AG10803 (cell line): ENCODE data around the gene MMD.
"Not testable (repeated sequence)": the region's sequence is repeated elsewhere in the genome, so short reads cannot be mapped to it uniquely, and the experiment has no call there.

Experiments
- DNase-seq: peaks from one replicate; pipeline ENCODE4 v3.0.0; 2010; ENCODE audit warnings: low read depth
- H3K4me3 ChIP-seq: 2 replicates; pipeline ENCODE4 v1.5.1; 2011; ENCODE audit warnings: mild to moderate bottlenecking, low read length, control low read depth
- TF ChIP-seq, protein P1 (sequence below): conservative IDR thresholded peaks from 2 replicates; pipeline ENCODE4 v1.5.1; 2011; ENCODE audit warnings: mild to moderate bottlenecking, low read length, control low read depth, inconsistent platforms

Gene MMD

DNA sequence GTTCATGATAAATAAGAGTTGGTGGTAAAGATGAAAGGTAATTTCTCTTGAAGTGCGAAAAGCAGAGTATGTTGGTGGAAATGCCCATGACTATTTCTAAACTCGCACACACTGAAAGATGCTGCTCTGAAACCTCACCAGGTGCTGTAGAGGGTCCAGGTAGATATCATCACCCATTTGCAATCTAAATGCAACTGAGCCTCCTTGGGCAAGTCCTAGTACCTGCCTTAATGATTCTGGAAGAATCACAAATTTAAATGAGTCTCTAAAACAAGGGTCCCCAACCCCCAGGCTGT, 5.9 kb upstream of the MMD start:
- TF ChIP-seq, protein P1, sequence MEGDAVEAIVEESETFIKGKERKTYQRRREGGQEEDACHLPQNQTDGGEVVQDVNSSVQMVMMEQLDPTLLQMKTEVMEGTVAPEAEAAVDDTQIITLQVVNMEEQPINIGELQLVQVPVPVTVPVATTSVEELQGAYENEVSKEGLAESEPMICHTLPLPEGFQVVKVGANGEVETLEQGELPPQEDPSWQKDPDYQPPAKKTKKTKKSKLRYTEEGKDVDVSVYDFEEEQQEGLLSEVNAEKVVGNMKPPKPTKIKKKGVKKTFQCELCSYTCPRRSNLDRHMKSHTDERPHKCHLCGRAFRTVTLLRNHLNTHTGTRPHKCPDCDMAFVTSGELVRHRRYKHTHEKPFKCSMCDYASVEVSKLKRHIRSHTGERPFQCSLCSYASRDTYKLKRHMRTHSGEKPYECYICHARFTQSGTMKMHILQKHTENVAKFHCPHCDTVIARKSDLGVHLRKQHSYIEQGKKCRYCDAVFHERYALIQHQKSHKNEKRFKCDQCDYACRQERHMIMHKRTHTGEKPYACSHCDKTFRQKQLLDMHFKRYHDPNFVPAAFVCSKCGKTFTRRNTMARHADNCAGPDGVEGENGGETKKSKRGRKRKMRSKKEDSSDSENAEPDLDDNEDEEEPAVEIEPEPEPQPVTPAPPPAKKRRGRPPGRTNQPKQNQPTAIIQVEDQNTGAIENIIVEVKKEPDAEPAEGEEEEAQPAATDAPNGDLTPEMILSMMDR: no peak
- DNase-seq: no peak
- no peak overlapping the region for H3K4me3 ChIP-seq

DNA sequence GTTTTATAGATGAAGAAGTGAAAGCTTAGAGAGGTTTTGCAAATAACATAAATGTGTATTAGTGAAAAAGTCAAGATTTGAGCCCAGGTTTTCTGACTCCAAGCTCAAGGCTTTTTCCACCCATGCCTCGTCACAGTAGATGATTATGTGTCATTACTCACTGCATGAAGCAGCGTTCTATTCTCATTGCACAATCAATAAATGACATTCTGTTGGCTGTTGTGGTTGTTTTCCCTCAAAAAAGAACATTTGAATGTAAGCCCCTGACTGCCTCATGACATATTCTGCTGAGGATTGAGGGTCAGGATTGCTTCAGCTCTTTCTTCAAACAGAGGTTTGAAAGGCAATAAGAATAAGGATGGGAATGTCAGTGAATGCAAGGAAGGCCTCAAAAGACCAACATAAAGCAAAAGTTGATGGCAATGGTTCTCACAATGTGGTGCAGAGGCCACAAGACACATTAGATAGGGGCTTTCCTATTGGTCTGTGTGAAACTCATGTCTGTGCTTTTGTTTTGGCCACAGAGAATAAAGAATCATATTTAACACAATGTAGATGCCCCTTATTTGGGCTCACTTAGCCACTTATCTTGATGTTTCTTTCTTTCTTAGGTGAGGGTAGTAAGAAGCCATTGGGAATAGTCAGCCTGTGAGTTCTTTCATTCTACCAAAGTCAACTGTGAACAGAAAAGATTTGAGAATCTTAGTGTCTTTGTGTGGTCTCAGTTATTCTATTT, 5.4 kb upstream of the MMD start:
- no peak overlapping the region for H3K4me3 ChIP-seq

DNA sequence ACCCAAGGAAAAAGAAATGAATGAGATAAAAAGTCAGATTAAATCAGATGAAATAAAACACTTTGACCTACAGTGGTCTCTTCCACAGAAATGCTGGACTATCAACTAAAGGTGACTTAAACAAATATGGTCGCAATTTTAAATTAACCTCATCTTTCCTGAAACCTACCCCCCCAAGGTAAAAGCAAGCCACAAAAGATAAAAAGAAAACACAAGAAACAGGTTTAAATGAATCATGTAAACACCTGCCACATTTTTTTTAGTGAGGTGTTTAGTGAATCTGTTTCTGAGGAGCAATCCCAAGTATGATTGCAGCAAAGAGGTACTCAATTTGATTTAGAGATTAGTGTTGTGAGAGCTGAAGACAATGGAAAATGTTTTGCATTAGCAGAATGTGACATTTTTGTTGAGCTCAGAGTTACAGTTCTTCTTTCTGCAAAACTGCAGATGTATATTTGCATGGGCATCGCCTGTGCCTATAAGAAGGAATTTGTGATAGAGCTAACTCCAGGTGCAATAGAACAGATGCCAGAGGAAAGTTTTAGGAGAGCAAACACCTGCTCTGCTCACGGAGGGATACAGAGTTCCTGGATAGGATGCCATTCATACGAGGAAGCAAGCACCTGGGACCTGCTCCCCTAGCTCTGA, 3.4 kb upstream of the MMD start:
- TF ChIP-seq, protein P1: no peak
- DNase-seq: no peak
- no peak overlapping the region for H3K4me3 ChIP-seq

More for the DNA sequence above, 5.4 kb upstream of the MMD start:
- TF ChIP-seq, protein P1: no peak
- DNase-seq: peak; percentile 59

DNA sequence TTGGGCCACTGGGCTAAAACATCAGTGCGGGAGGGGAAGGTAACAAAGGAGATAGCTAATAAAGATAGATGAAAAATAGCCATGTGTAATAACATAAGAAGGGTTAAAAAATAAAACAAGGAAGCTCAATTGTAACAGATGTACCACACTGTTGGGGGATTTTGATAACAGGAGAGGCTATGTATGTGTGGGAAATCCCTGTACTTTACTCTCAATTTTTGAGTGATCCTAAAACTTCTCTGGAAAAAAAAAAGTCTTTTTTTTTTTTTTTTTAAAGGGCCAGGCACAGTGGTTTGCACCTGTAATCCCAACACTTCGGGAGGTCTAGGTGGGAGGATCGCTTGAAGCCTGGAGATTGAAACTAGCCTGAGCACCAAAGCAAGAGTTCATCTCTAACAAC, 1.9 kb upstream of the MMD start:
- H3K4me3 ChIP-seq: no peak overlapping the region
- TF ChIP-seq, protein P1: no peak
- no peak for DNase-seq

DNA sequence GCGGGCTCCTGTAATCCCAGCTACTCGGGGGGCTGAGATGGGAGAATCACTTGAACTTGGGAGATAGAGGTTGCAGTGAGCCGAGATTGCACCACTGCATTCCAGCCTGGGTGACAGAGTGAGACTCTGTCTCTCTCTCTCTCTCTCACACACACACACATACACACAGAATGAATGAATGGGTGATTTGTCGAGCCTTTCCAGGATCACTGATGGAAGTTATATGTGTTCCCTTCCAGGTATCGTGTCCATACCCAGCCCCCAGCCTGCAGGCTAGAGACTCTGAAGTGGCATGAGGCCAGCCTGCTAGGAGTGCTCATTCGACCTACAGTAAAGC, 1.2 kb upstream of the MMD start:
- DNase-seq, H3K4me3 ChIP-seq: not testable (repeated sequence)

DNA sequence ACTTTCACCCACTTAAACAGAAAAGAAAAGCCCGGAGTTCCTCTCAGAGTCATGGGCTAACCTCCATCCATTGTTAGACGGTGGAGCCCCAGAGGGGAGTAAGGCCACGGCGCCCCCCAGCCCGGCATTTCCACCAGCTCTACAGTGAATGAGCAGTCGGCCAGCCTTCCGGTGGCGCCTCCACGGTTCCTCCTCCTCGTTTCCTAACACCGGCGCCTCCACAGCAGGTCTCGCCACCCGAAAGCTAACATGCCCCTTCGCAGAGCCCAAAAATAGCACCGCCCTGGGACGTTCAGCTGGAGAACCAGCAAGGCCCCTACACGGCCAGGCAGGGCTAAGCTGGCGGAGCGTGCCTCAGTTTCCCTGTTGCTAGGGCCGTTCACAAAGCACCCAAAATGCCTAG, 858 bp downstream of the MMD start:
- DNase-seq: no peak
- H3K4me3 ChIP-seq: peak overlapping the region; percentile 85
- TF ChIP-seq, protein P1: no peak

DNA sequence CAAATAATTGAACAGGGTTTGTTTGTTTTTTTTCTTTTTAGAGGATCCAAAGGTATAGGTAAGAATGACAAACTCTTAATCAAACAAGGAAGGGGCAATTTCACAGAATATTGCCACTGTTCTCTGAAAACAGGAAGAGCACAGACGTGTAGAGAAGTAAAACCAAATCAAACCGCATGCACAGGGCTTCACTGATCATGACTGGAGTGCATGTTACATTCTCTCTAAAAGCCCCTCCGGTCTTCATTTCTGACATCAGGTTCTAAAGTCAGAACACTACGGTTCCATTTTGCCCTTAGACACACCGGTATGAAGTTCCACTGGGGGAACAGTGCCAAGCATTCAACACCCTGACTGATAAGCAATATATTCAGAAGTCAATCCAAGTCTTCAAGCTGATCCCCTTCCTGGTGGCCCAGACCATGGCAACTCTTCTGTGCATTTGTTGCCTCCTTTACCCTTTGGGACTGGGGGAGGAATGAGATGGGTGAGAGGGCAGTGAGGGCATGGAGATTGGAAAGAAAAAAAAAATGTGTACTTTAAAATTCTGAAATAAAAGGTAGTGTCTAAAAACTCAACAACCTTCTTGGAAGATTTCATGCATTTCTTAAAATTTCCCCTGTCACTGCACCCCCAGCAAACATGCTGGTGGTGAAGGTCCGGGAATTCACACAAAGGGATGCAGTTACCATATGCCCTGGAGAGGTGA, 1.4 kb downstream of the MMD start:
- TF ChIP-seq, protein P1: no peak

More for the DNA sequence above, 1.4 kb downstream of the MMD start:
- DNase-seq: no peak
- H3K4me3 ChIP-seq: peak overlapping the region; percentile 85
